NCI-H2081 treated with DMSO at 0.1 percent for 48 hours (cell line): Measurements from ENCODE around the gene LILRB1.
"Not testable (repeated sequence)": the region's sequence is repeated elsewhere in the genome, so short reads cannot be mapped to it uniquely, and the experiment has no call there.

Experiments
- DNase-seq: peaks from one replicate; lab custom pipeline; 2025; lab: John Stamatoyannopoulos, UW

The LILRB1 gene

DNA sequence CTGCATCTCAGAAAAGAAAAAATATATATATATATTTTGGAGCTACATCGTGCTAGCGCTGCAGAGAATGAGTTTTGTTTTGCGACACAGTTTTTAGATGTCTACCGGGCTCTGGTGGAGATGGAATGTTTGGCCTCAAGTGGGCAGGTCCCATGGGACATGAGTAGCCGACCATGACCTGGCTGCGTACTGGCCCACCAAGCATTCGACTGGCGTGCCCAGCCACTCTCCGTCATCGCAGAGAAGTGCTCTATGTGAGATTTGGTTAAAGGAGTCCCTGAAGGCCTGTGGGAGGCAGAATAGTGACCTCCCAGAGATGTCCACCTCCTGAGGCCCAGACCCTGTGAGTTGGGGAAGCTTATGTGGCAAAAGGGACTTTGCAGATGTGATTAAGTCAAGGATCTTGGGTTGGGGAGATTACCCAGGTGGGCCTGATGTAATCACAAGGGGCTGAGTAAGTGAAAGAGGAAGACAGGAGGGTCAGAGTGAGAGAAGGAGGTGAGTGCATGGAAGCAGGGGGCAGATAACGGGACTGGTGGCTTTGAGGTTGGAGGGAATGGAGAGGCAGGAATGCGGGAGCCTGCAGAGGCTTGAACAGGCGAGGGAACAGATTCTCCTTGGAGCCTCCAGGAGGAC is 31.7 kb downstream of the LILRB1 start:
- DNase-seq, result no peak

DNA sequence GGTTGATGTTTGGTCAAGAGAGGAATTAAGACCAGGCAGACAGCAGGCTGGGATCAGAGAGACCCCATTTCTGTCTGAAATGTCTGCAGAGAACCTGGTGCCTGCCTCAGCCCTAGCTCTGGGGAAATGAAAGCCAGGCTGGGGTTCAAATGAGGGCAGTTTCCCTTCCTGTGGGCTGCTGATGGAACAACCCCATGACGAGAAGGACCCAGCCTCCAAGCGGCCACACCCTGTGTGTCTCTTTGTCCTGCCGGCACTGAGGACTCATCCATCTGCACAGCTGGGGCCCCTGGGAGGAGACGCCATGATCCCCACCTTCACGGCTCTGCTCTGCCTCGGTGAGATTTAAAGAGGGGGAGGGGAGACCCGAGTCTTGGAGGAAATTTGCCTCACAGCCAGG is 32.4 kb downstream of the LILRB1 start, which contains the start of gene LILRB4:
LILRB4 (plus strand) TSS at position 256 of the 400 bp plus-strand sequence; CDS start at position 305, 49 bp downstream.
- no peak for DNase-seq

DNA sequence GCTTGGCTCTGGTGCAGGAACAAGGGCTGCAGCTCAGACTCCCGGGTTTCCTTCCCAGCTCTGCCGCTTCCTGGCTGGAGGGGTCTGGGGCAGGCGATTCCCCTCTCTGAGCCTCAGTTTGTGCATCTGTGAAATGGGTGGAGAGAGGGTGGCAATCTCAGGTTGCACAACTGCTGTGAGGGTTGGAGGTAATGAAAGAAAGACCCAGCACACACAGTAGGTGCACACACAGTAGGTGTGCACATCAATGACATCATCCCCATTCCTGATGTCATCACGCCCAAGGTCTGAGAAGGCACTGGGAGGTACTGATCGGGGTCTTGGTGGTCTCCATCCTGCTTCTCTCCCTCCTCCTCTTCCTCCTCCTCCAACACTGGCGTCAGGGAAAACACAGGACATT is 35.2 kb downstream of the LILRB1 start:
- no peak for DNase-seq

DNA sequence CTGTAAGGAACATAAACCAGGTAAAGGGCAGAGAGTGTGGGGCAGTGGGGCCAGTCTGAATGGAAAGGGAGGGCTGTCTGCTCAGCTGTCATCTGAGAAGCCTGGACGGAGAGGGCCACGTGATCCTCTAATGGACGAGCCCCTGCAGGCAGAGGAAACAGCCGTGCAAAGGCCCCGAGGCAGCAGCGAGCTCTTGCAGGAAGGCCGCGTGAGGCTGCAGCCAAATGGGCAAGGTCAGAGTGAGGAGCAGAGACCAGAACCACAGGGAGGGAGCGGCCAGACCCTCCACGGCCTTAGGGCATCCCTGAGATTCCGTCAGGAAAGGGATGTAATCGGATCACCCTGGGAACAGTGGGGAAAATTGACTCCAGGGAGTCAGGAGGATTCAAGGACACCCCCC is 36.9 kb downstream of the LILRB1 start:
- no peak for DNase-seq

DNA sequence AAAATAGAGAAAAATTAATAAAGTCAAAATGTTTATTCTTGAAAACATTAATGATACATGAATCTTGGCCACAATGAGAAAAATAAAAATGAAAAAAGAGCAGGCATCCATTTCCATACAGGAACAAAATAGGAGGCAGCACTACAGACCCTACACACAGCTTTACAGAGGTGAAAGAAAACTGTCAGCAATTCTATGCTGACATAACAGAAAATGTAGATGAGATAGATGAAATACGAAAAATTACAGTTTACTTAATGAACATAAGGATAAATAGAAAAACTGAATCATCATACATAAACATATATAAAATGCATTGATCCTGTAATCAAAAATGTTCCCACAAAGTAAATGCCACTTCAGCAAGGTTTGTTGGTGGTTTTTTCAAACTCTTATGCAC is 38.1 kb downstream of the LILRB1 start:
- no peak for DNase-seq

DNA sequence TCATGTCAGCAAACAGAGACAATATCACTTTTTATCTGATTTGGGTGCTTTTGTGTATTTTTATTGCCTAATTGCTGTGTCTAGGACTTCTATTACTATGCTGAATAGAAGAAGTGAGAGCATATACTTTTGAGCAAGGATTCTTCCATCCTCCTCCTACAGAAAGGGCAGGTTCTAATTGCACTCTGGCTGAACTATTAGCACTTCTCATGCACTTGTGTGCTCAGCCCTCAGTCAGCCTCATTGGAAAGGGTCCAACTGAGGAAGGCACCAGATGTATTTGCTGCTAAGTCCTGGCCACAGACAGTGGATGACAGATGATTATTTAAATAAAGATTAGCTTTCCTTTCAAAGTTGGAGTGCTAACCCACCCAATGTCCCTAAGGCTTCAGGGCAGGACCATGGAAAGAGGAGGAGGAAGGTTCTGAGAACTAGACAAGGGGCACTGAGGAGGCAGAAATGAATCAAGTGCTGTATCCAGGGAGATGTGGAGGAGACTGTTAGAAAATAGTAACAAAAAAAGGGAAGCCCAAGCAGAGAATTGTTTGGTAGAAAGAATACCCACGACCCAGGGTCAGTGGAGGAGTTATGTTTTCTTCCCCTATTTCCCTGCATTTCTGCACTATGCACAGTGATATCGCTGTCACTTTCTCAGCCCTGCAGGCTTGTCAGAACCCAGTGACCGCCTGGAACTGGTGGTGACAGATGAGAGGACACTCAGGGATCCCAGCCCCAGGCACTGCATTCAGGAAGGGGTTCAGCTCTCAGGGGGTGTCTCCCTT is 40.5 kb downstream of the LILRB1 start:
- DNase-seq, result no peak

DNA sequence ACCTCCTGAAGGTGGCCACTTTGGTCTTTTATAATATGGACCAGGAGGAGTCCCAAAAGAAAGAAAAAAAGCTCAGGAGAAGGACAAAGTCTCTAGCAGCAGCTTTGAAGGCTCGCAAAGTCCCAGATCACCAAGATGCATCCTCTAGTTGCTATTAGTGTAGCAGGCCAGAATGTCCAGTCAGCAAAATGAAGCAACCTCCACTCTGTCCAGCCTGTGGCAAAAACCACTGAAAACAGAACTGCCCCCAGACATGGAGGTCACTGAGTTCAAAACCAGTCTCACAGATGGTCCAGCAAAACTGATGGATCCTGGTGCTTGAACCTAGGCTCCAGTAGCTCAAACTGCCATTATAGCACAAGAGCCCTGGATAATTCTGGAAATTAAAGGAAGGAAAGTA is 42.9 kb downstream of the LILRB1 start:
- no peak for DNase-seq

DNA sequence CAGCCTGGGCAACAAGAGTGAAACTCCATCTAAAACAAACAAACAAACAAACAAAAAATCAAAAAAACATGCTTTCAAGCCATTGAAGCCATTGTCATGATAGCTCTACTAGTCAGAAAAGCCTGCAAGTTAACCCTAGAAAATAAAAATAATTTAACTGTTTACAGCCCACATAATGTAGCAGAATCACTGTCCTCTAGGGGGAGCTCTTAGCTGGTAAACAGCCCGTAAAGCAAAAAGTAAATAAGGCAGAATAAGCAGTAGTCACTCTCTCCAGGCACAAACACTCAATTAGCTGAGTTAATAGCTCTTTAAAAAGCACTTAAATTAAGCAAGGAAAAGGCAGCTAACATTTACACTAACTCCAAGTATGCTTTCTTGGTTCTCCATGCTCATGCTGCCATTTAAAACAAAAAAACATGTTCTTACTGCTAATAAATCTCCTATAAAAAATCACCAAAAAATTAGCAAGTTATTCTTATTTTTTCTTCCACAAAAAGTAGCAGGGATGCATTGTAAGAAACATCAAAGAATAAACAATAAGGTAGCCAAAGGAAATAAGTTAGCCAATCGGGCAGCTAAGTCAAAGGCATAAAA is 43.8 kb downstream of the LILRB1 start:
- no peak for DNase-seq

DNA sequence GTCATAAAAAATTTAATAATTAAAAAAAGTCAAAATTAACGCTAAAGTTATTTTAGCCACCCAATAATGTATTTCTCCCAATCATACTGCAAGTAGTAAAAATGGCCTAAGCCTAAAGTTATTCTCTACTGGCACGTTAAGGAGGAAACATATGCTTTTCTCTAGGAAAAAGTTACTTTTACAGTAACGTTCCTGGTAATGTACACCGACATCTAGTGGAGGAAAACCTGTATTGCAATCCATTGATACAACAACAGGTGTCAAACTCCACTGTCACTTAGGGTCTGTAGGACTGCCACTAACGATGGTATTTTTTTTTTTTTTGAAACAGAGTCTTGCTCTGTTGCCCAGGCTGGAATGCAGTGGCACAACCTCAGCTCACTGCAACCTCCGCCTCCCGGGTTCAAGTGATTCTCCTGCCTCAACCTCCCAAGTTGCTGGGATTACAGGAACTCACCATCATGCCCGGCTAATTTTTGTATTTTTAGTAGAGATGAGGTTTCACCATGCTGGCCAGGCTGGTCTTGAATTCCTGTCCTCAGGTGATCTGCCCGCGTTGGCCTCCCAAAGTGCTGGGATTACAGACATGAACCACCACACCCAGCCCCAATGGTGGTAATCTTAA is 46.0 kb downstream of the LILRB1 start:
- DNase-seq, result not testable (repeated sequence)

DNA sequence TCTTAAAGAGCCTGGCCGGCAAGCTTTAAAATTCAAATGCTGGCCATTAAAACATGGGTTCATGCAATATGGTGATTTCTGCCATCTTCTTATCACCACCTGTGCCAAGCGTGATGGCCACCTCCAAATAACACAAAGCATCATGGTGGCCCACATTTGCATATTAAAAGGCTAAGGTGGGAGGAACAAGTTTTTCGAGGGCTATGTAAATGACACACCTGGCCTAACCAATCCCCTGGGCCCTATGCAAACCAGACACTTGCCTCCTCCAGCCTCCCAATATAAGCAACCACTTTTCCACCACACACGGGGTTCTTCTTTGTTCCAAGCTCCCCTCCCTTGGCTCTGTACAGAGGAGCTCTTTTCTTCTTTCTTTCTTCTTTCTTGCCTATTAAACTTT is 46.9 kb downstream of the LILRB1 start:
- no peak for DNase-seq

DNA sequence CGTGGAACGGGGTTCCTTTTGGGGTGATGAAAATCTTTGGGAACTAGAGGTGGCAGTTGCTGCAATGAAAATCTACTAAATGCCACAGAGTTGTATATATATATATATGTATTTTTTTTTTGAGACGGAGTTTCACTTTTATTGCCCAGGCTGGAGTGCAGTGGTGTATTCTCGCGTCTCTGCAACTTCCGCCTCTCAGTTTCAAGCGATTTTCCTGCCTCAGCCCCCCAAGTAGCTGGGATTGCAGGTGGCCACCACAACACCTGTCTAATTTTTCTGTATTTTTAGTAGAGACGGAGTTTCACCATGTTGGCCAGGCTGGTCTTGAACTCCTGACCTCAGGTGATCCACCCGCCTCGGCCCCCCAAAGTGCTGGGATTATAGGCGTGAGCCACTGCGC is 51.3 kb downstream of the LILRB1 start:
- not testable (repeated sequence) for DNase-seq

DNA sequence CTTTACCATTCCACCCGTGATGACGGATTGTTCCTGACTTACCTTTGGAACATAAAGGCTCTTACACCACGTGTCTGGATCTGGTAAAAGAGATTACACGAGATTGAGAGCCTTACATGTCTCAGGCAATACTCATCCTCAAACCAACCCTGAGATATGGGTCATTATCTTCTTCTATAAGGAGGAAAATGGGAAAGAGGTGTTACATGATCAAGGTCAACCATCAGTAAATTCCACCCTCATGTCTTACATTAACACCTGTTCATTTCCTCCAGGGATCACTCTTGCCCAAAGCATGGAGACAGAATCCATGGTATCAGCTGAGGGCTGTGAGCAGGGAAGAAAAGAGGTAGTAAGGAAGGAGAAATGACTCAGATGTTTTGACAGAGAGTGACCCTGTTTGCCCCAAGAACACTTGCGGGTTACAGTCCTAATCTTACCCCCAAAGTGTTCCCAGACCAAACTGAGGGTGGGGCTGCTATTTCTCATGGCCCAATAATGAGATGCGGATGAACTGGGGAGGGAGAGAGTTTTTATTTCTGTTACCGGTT is 52.1 kb downstream of the LILRB1 start:
- no peak for DNase-seq

DNA sequence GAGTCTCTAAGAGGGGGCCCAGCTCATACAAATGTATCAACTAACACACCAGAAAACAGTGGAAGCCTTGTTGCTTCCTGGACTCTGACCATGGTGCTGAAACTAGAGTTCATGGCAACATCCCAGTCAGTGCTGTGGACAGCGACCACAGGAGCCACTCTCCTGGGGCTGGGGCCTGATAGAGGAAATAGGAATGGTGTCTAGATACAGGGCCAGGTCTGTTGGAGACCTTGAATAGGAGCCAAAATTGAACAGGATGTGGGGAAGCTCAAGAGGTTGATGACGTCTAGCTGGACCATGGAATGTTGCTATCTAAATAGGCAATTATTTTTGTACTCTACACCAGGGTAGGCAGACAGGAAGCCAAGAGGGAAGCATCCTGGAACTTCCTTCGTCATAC is 54.2 kb downstream of the LILRB1 start:
- no peak for DNase-seq
